DND-41 (cell line): ENCODE data around the gene RGS14.

Experiments
- EZH2 ChIP-seq: IDR thresholded peaks from 3 replicates; pipeline ENCODE4 v1.6.1; 2012; ENCODE audit warnings: borderline replicate concordance, low read depth, mild to moderate bottlenecking, moderate library complexity, low read length, inconsistent platforms; ENCODE audit not compliant: severe bottlenecking
- TF ChIP-seq, protein P1 (sequence below): IDR thresholded peaks from 2 replicates; pipeline ENCODE4 v1.5.1; 2012; ENCODE audit warnings: borderline replicate concordance, low read length, moderate library complexity, mild to moderate bottlenecking; ENCODE audit not compliant: poor library complexity, severe bottlenecking; ENCODE audit errors: extremely low read depth

- TF ChIP-seq, protein P1, sequence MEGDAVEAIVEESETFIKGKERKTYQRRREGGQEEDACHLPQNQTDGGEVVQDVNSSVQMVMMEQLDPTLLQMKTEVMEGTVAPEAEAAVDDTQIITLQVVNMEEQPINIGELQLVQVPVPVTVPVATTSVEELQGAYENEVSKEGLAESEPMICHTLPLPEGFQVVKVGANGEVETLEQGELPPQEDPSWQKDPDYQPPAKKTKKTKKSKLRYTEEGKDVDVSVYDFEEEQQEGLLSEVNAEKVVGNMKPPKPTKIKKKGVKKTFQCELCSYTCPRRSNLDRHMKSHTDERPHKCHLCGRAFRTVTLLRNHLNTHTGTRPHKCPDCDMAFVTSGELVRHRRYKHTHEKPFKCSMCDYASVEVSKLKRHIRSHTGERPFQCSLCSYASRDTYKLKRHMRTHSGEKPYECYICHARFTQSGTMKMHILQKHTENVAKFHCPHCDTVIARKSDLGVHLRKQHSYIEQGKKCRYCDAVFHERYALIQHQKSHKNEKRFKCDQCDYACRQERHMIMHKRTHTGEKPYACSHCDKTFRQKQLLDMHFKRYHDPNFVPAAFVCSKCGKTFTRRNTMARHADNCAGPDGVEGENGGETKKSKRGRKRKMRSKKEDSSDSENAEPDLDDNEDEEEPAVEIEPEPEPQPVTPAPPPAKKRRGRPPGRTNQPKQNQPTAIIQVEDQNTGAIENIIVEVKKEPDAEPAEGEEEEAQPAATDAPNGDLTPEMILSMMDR = no peak
- no peak for TF ChIP-seq EZH2
Measured at GRCh38 chr5:177343777-177344176, 13.9 kb upstream of the RGS14 start.
